Calu3 (cell line): ENCODE measurements around the gene MYO3B. TPM values are rescaled to one million over a fixed set of nuclear protein-coding genes. Genes with fewer than 3 reads are reported as not detected.

Experiments used
- BruUV-seq: library from RNA; stranded (reverse); fragments of 400-500 nt; replicated peaks from 2 replicates; lab custom pipeline; 2021; lab: Mats Ljungman, UMichigan
- CTCF ChIA-PET: fragments of 300-600 bp; sonication (Branson Sonifier 250); formaldehyde crosslinking; loops from one replicate; lab custom pipeline; 2022; ENCODE audit warnings: antibody characterized with exemption; lab: Charles Lee
- DNase-seq: peaks from one replicate; pipeline ENCODE4 v3.0.0; 2022
- H3K27ac Mint-ChIP-seq: one replicate; pipeline ENCODE4 v1.8.0; 2022; ENCODE audit warnings: mixed read lengths; ENCODE audit not compliant: unreplicated experiment
- H3K27me3 Mint-ChIP-seq: one replicate; pipeline ENCODE4 v1.8.0; 2022; ENCODE audit warnings: mixed read lengths; ENCODE audit not compliant: unreplicated experiment
- H3K36me3 Mint-ChIP-seq: one replicate; pipeline ENCODE4 v1.8.0; 2022; ENCODE audit warnings: mild to moderate bottlenecking, moderate library complexity, mixed read lengths; ENCODE audit not compliant: insufficient read depth, unreplicated experiment
- H3K4me1 Mint-ChIP-seq: one replicate; pipeline ENCODE4 v1.8.0; 2022; ENCODE audit warnings: mild to moderate bottlenecking, low read depth, mixed read lengths; ENCODE audit not compliant: unreplicated experiment
- H3K4me3 Mint-ChIP-seq: one replicate; pipeline ENCODE4 v1.8.0; 2022; ENCODE audit warnings: mild to moderate bottlenecking, low read depth, moderate library complexity, mixed read lengths; ENCODE audit not compliant: unreplicated experiment
- H3K9me3 Mint-ChIP-seq: one replicate; pipeline ENCODE4 v1.8.0; 2022; ENCODE audit warnings: low read depth, mixed read lengths; ENCODE audit not compliant: unreplicated experiment
- CTCF ChIP-seq: fragments of 200-600 bp; IDR thresholded peaks from one replicate; pipeline ENCODE4 v1.8.0; 2022; ENCODE audit warnings: antibody characterized with exemption; ENCODE audit not compliant: unreplicated experiment
- intact Hi-C: fragments of 100-400 bp; cut with micrococcal nuclease; formaldehyde crosslinking; loops from one replicate; pipeline ENCODE4 v1.10.0; 2022; ENCODE audit not compliant: unreplicated experiment
- total RNA-seq: library from RNA; stranded (reverse); gene quantifications from 2 replicates; pipeline ENCODE4 v1.2.3, GENCODE V29; 2022

MYO3B gene
- total RNA-seq, 1 experiment from 2014 or later = 5.0 TPM

GRCh38 chr2:170170281-170171040 lies 7.5 kb upstream of the MYO3B start:
- Mint-ChIP-seq H3K27me3 (no peaks in the 10 kb centered on the region), H3K36me3 (no peaks in the 10 kb centered on the region), H3K4me1 (no peaks in the 10 kb centered on the region), H3K9me3 (no peaks in the 10 kb centered on the region), H3K27ac (no peak overlapping the region), H3K4me3 (no peak overlapping the region)
- intact Hi-C loops = no loop called here
- no TSS peak for BruUV-seq
- no peak for TF ChIP-seq CTCF
- DNase-seq = no peak
- CTCF ChIA-PET = no interaction called here

GRCh38 chr2:170176212-170176611 lies 1.7 kb upstream of the MYO3B start:
- no peaks in the 10 kb centered on the region for H3K27me3 Mint-ChIP-seq
- TF ChIP-seq CTCF = no peak
- H3K4me3 Mint-ChIP-seq = no peak overlapping the region
- no peaks in the 10 kb centered on the region for H3K36me3 Mint-ChIP-seq
- intact Hi-C loops = no loop called here
- no peaks in the 10 kb centered on the region for H3K9me3 Mint-ChIP-seq
- CTCF ChIA-PET = no interaction called here
- DNase-seq = no peak
- H3K27ac Mint-ChIP-seq = no peak overlapping the region
- BruUV-seq = no TSS peak
- peaks cover 47% of the 10 kb centered on the region for H3K4me1 Mint-ChIP-seq

GRCh38 chr2:170180031-170180566 lies 2.2 kb downstream of the MYO3B start:
- TSS peak; percentile 50 for BruUV-seq
- intact Hi-C loops = no loop called here
- peaks cover 2% of the 10 kb centered on the region for H3K9me3 Mint-ChIP-seq
- CTCF ChIA-PET = no interaction called here
- peaks cover 51% of the 10 kb centered on the region for H3K4me1 Mint-ChIP-seq
- H3K36me3 Mint-ChIP-seq = no peaks in the 10 kb centered on the region
- H3K27me3 Mint-ChIP-seq = no peaks in the 10 kb centered on the region
- H3K4me3 Mint-ChIP-seq = peak overlapping the region; percentile 45
- TF ChIP-seq CTCF = no peak
- DNase-seq = no peak
- peak overlapping the region; percentile 83 for H3K27ac Mint-ChIP-seq

GRCh38 chr2:170181602-170182001 lies 3.7 kb downstream of the MYO3B start:
- TF ChIP-seq CTCF = no peak
- Mint-ChIP-seq H3K4me3 (peak overlapping the region; percentile 25), H3K36me3 (no peaks in the 10 kb centered on the region), H3K9me3 (peaks cover 2% of the 10 kb centered on the region), H3K27ac (peak overlapping the region; percentile 83), H3K4me1 (peaks cover 51% of the 10 kb centered on the region), H3K27me3 (no peaks in the 10 kb centered on the region)
- no TSS peak for BruUV-seq
- CTCF ChIA-PET = no interaction called here
- intact Hi-C loops = no loop called here
- no peak for DNase-seq
